GM12878 (cell line): Measurements from ENCODE around the gene ZBTB16.

Experiments used
- CTCF ChIP-seq, 3 experiments: IDR thresholded peaks in 2 of 3; conservative IDR thresholded peaks in 1 of 3; 2 replicates each; pipeline ENCODE4 v1.5.1; 2011; ENCODE audit warnings: low read depth in 3 of 3, low read length in 3 of 3, mild to moderate bottlenecking in 3 of 3, control low read depth in 2 of 3, moderate library complexity in 2 of 3, inconsistent platforms in 1 of 3, mixed read lengths in 1 of 3; ENCODE audit not compliant: control insufficient read depth in 2 of 3, insufficient read depth in 1 of 3; ENCODE audit errors: extremely low read depth in 1 of 3
- RAD21 ChIP-seq: IDR thresholded peaks from 2 replicates; pipeline ENCODE4 v1.6.1; 2011; ENCODE audit warnings: mild to moderate bottlenecking, low read depth, low read length, moderate library complexity; ENCODE audit not compliant: insufficient read depth
- SUZ12 ChIP-seq: fragments of 200-600 bp; sonication (generic); IDR thresholded peaks from one replicate; pipeline ENCODE4 v1.6.1; 2018; ENCODE audit warnings: antibody characterized with exemption, mild to moderate bottlenecking; ENCODE audit not compliant: unreplicated experiment
- TCF3 ChIP-seq: IDR thresholded peaks from 2 replicates; pipeline ENCODE4 v1.6.1; 2012; ENCODE audit warnings: low read depth, mild to moderate bottlenecking, low read length, borderline replicate concordance; ENCODE audit not compliant: insufficient read depth
- USF2 ChIP-seq: IDR thresholded peaks from 2 replicates; pipeline ENCODE4 v1.6.1; 2011; ENCODE audit warnings: low read depth, low read length, improper control_type of control experiment, borderline replicate concordance

GRCh38 chr11:114254571-114255146, 195.1 kb downstream of the ZBTB16 start:
- no peak for TF ChIP-seq CTCF (IDR thresholded peaks at IDR 0.05 in 2 of 3, conservative IDR thresholded peaks at IDR 0.05 in 1 of 3; ENCODE audit: control insufficient read depth in 2 of 3, extremely low read depth in 1 of 3, insufficient read depth in 1 of 3, low read depth in 3 of 3, low read length in 3 of 3)
- TF ChIP-seq TCF3, result no peak
- no peak for TF ChIP-seq SUZ12
- TF ChIP-seq RAD21, result no peak
- TF ChIP-seq USF2, result no peak
